OCI-LY3 (cell line): ENCODE results near the gene DOCK7.

Source experiments
- CTCF ChIP-seq: fragments of 200-600, 300-600 bp; sonication (generic); IDR thresholded peaks from 2 replicates; pipeline ENCODE4 v1.5.1; 2014; ENCODE audit warnings: antibody characterized with exemption, low read length, low read depth
- EZH2phosphoT487 ChIP-seq: fragments of 200-600 bp; shearing (Covaris generic); IDR thresholded peaks from 2 replicates; pipeline ENCODE4 v1.6.1; 2018; ENCODE audit warnings: antibody characterized with exemption, mixed run types, low read depth

GRCh38 chr1:62588000-62588399, 100.2 kb downstream of the DOCK7 start:
- TF ChIP-seq CTCF, result no peak
- no peak for TF ChIP-seq EZH2phosphoT487
